Measurements from ENCODE around the gene LOXHD1.

GRCh38 chr18:46434629-46435028, 222.4 kb downstream of the LOXHD1 start:
- TF ChIP-seq CTCF (IDR thresholded peaks at IDR 0.05) (no peak), TCF7L2 (IDR thresholded peaks at IDR 0.05; ENCODE audit: low read depth, low read length) (no peak), POLR2AphosphoS5 (IDR thresholded peaks at IDR 0.05; ENCODE audit: low read depth, low read length) (no peak)

All from Panc1 (cell line).